ENCODE measurements around the gene PLCB2. TPM values are rescaled to one million over a fixed set of nuclear protein-coding genes. Genes with fewer than 3 reads are reported as not detected.
A peak's percentile ranks its signal among the peaks of the same experiment; 100 is the strongest.

Gene PLCB2
- total RNA-seq, 5 donors from 2014 or later (not counting 1 experiment from before 2014, with no cell fraction given): 242 to 293 (median 245) TPM

DNA sequence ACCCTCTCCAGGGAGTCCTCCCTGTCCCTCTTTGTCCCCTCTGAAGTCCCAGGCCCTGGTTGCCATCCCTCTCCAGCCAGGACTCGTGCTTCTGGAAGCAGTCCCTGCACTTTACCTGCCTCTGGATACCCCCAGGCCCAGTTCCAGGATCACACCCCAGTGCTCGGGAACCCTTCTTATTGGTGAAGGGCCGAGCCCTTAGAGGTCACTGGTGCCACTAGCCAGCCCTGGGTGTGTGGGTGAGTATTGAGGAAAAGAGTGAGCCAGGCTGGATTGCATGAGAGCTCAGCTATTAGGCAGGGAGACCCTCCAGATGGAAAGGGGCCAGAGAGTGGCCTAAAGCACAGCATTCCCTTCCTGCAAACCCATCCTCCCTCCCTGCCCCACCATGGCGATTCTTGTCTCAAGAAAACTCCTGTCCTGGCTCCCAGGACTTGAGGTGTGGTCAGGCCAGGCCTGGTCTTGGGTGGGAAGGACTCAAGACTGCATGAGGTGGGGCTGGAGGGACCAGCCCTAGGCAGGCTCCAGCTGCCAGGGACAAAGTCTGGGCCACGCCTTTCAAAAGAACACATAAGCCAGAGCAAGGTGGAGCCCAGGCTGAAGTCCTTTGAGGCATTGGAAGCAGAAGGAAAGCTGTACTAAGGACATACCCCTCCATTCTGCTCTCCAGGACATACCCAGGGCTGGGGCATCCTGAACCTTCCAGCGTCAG is 38.3 kb upstream of the PLCB2 start:
- 92% methylated on average over 2 of the region's 6 CpGs for WGBS (ENCODE audit: insufficient coverage)
- ChIA-PET CTCF (interaction anchor here in 1 of 2 donors (1.6 kb wide), 1 partner anchor 9 kb away, joined by 5 read pairs; no protein-coding TSS in a partner anchor), POLR2A (no interaction called here)
- Histone ChIP-seq H3K36me3 (ENCODE audit: control insufficient read depth in 2 of 2, extremely low read depth in 1 of 2, insufficient read depth in 1 of 2, low read length in 1 of 2) (no peaks in the 10 kb centered on the region), H3K4me1 (ENCODE audit: control insufficient read depth in 1 of 2, extremely low read depth in 1 of 2, insufficient read depth in 2 of 2, low read length in 2 of 2) (peaks cover 0 to 7% of the 10 kb centered on the region in 2 experiments), H3K9me3 (no peaks in the 10 kb centered on the region), H3K4me3 (ENCODE audit: control insufficient read depth in 1 of 2, extremely low read depth in 1 of 2, low read length in 1 of 2) (no peak overlapping the region), H3K27me3 (replicated peaks in 1 of 2; ENCODE audit: control insufficient read depth in 2 of 2, extremely low read depth in 1 of 2, insufficient read depth in 2 of 2, low read length in 1 of 2) (peaks cover 0 to 18% of the 10 kb centered on the region in 2 experiments), H3K27ac (ENCODE audit: low read length) (no peak overlapping the region)
- Mint-ChIP-seq H3K36me3 (no peaks in the 10 kb centered on the region), H3K4me1 (peaks cover 0 to 6% (median 0%) of the 10 kb centered on the region in 3 donors), H3K9me3 (no peaks in the 10 kb centered on the region), H3K4me3 (no peak overlapping the region), H3K27me3 (no peaks in the 10 kb centered on the region), H3K27ac (no peak overlapping the region)
- no peak for ATAC-seq (replicated peaks in 1 of 4)
- no peak for DNase-seq

DNA sequence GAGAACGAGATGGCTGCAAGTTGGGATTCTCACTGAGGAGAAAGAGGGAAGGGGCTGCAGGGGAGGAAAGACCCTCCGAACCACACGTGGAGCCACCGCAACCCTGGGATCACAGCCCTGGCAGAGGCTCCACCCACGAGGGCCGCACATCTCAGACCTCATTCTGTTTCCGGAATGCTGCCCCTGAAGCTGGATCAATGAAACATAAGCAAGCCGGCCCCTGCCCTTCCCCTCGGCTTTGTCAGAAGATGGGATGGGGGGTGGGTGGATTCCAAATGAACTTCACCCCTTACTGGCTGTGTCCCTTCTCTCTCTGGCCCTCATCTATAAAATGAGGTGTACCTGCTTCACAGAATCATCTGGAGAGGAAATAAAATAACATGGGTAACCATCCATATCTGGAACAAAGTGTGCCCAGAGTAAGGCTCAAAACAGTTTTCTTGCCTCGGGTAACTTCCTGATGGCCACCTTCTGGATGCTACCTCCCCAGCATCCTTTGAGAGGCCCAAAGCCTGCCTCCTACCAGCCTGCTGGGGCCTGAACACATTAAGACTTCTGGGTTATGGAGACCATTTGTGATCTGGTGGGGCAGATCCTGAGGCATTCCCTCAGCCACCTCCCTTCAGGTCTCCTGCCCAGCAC is 37.6 kb upstream of the PLCB2 start:
- H3K27ac ChIP-seq (ENCODE audit: low read length): no peak overlapping the region
- H3K36me3 Mint-ChIP-seq: no peaks in the 10 kb centered on the region
- no peak for ATAC-seq (replicated peaks in 1 of 4)
- H3K27me3 ChIP-seq (replicated peaks in 1 of 2; ENCODE audit: control insufficient read depth in 2 of 2, extremely low read depth in 1 of 2, insufficient read depth in 2 of 2, low read length in 1 of 2): peaks cover 0 to 18% of the 10 kb centered on the region in 2 experiments
- no peaks in the 10 kb centered on the region for H3K36me3 ChIP-seq (ENCODE audit: control insufficient read depth in 2 of 2, extremely low read depth in 1 of 2, insufficient read depth in 1 of 2, low read length in 1 of 2)
- H3K27ac Mint-ChIP-seq: no peak overlapping the region
- no peaks in the 10 kb centered on the region for H3K9me3 Mint-ChIP-seq
- WGBS (ENCODE audit: insufficient coverage): 82% methylated on average over 5 of the region's 10 CpGs
- H3K4me1 Mint-ChIP-seq: peaks cover 0 to 6% (median 0%) of the 10 kb centered on the region in 3 donors
- H3K4me1 ChIP-seq (ENCODE audit: control insufficient read depth in 1 of 2, extremely low read depth in 1 of 2, insufficient read depth in 2 of 2, low read length in 2 of 2): peaks cover 0 to 7% of the 10 kb centered on the region in 2 experiments
- CTCF ChIA-PET: interaction anchor here (0.6 to 2.8 kb wide), 7 partner anchors 10 to 78 kb away, joined by 3 to 14 read pairs (median 4); no protein-coding TSS in a partner anchor
- H3K27me3 Mint-ChIP-seq: no peaks in the 10 kb centered on the region
- H3K4me3 ChIP-seq (ENCODE audit: control insufficient read depth in 1 of 2, extremely low read depth in 1 of 2, low read length in 1 of 2): no peak overlapping the region
- no peak for DNase-seq
- no peaks in the 10 kb centered on the region for H3K9me3 ChIP-seq
- no peak overlapping the region for H3K4me3 Mint-ChIP-seq
- POLR2A ChIA-PET: no interaction called here

DNA sequence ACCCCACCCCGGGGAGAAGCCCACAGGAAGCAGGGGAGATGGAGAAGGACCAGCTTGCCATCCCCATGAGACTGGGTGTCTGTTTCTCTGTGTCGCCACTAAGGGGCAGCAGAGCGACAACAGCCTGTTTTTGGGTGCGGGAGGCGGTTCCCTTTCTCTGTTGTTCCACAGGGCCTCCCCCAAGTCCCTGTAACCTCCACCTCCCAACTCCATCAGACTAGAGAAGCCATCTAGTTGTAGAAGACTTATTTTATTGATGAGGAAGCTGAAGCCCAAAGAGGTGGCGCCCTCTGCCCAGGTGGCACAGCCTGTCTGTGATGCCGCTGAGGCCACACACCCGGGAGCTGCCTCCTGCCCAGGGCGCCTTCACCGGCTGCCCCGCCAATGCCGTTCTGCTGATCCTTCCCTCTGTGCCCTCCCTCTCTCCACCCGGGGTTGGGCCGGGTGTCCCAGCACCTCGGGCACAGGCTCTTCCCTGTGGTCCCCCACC is 36.9 kb upstream of the PLCB2 start:
- H3K4me1 Mint-ChIP-seq: peaks cover 0 to 6% (median 0%) of the 10 kb centered on the region in 3 donors
- no peak overlapping the region for H3K4me3 ChIP-seq (ENCODE audit: control insufficient read depth in 1 of 2, extremely low read depth in 1 of 2, low read length in 1 of 2)
- peaks cover 0 to 18% of the 10 kb centered on the region in 2 experiments for H3K27me3 ChIP-seq (replicated peaks in 1 of 2; ENCODE audit: control insufficient read depth in 2 of 2, extremely low read depth in 1 of 2, insufficient read depth in 2 of 2, low read length in 1 of 2)
- DNase-seq (peak; percentile 40 to 78 (median 61)), ATAC-seq (replicated peaks in 1 of 4) (peak; percentile 80 to 90 (median 85))
- ChIA-PET CTCF (interaction anchor here (0.6 to 2.8 kb wide), 10 partner anchors 10 to 78 kb away, joined by 3 to 14 read pairs (median 4); partner anchors contain the start of genes ANKRD63 (in 1 of the 2), DISP2 (in 1 of the 2) and PLCB2 (in 1 of the 2)), POLR2A (no interaction called here)
- peaks cover 0 to 7% of the 10 kb centered on the region in 2 experiments for H3K4me1 ChIP-seq (ENCODE audit: control insufficient read depth in 1 of 2, extremely low read depth in 1 of 2, insufficient read depth in 2 of 2, low read length in 2 of 2)
- no peaks in the 10 kb centered on the region for H3K36me3 Mint-ChIP-seq
- no peaks in the 10 kb centered on the region for H3K36me3 ChIP-seq (ENCODE audit: control insufficient read depth in 2 of 2, extremely low read depth in 1 of 2, insufficient read depth in 1 of 2, low read length in 1 of 2)
- no peak overlapping the region for H3K4me3 Mint-ChIP-seq
- no peak overlapping the region for H3K27ac Mint-ChIP-seq
- no peak overlapping the region for H3K27ac ChIP-seq (ENCODE audit: low read length)
- 45% methylated on average over 10 of the region's 15 CpGs for WGBS (ENCODE audit: insufficient coverage)
- H3K9me3 Mint-ChIP-seq: no peaks in the 10 kb centered on the region
- H3K9me3 ChIP-seq: no peaks in the 10 kb centered on the region
- no peaks in the 10 kb centered on the region for H3K27me3 Mint-ChIP-seq

DNA sequence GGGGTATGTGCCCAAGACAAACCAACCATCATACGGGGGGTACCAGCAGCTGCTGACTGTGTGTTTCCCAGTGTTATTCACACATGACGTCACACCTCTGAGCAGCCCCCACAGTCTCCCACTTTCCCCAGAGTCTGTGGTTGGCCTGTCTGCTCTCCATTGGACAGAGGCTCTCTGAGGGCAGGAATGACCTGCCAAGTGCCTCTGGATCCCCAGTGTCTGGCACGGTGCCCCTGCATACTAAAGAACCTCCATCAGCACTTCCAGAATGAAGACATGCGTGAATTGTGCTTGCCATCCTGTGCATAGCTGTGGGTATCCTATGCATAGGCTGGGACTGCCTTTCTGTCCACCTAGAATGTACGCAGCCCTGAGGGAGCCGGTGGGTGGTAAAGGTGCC is 36.5 kb upstream of the PLCB2 start:
- Mint-ChIP-seq H3K4me1 (peaks cover 0 to 6% (median 0%) of the 10 kb centered on the region in 3 donors), H3K36me3 (no peaks in the 10 kb centered on the region), H3K4me3 (no peak overlapping the region), H3K27me3 (no peaks in the 10 kb centered on the region), H3K9me3 (no peaks in the 10 kb centered on the region), H3K27ac (no peak overlapping the region)
- 31% methylated on average over 4 of the region's 6 CpGs for WGBS (ENCODE audit: insufficient coverage)
- Histone ChIP-seq H3K27ac (ENCODE audit: low read length) (no peak overlapping the region), H3K4me3 (ENCODE audit: control insufficient read depth in 1 of 2, extremely low read depth in 1 of 2, low read length in 1 of 2) (no peak overlapping the region), H3K9me3 (no peaks in the 10 kb centered on the region), H3K27me3 (replicated peaks in 1 of 2; ENCODE audit: control insufficient read depth in 2 of 2, extremely low read depth in 1 of 2, insufficient read depth in 2 of 2, low read length in 1 of 2) (peaks cover 0 to 18% of the 10 kb centered on the region in 2 experiments), H3K4me1 (ENCODE audit: control insufficient read depth in 1 of 2, extremely low read depth in 1 of 2, insufficient read depth in 2 of 2, low read length in 2 of 2) (peaks cover 0 to 7% of the 10 kb centered on the region in 2 experiments), H3K36me3 (ENCODE audit: control insufficient read depth in 2 of 2, extremely low read depth in 1 of 2, insufficient read depth in 1 of 2, low read length in 1 of 2) (no peaks in the 10 kb centered on the region)
- CTCF ChIA-PET: interaction anchor here (0.6 to 2.8 kb wide), 10 partner anchors 10 to 79 kb away, joined by 3 to 14 read pairs (median 4); partner anchors contain the start of genes ANKRD63 (in 1 of the 2), DISP2 (in 1 of the 2) and PLCB2 (in 1 of the 2)
- POLR2A ChIA-PET: no interaction called here
- DNase-seq (no peak), ATAC-seq (replicated peaks in 1 of 4) (peak in 2 of 4 experiments; percentile 9 to 48)

DNA sequence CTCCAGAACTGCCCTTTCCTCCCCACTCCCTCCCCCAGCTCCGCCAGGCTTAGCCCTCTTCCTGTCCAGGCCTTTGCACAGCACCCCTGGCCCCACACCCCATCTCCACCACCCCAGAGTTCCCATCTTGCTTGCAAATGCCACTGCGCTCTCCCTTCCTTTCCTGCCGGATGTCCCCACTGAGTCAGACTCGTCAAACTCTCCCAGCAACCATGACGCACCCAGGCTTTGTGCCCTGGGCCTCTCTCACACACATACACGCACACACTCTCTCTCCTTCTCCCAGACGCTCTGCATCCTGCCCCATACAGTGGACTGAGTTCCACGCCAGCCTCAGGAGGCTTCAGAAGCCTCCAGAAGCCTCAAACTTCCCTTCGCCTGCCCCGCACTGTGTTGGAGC is 35.8 kb upstream of the PLCB2 start:
- H3K4me1 Mint-ChIP-seq: peaks cover 0 to 7% (median under 1%) of the 10 kb centered on the region in 3 donors
- POLR2A ChIA-PET: no interaction called here
- no peak for ATAC-seq (replicated peaks in 1 of 4)
- Histone ChIP-seq H3K27ac (ENCODE audit: low read length) (no peak overlapping the region), H3K9me3 (no peaks in the 10 kb centered on the region), H3K27me3 (replicated peaks in 1 of 2; ENCODE audit: control insufficient read depth in 2 of 2, extremely low read depth in 1 of 2, insufficient read depth in 2 of 2, low read length in 1 of 2) (peaks cover 0 to 25% of the 10 kb centered on the region in 2 experiments), H3K4me3 (ENCODE audit: control insufficient read depth in 1 of 2, extremely low read depth in 1 of 2, low read length in 1 of 2) (no peak overlapping the region), H3K4me1 (ENCODE audit: control insufficient read depth in 1 of 2, extremely low read depth in 1 of 2, insufficient read depth in 2 of 2, low read length in 2 of 2) (peaks cover 0 to 7% of the 10 kb centered on the region in 2 experiments), H3K36me3 (ENCODE audit: control insufficient read depth in 2 of 2, extremely low read depth in 1 of 2, insufficient read depth in 1 of 2, low read length in 1 of 2) (no peaks in the 10 kb centered on the region)
- H3K27me3 Mint-ChIP-seq: no peaks in the 10 kb centered on the region
- no peak for DNase-seq
- no peak overlapping the region for H3K4me3 Mint-ChIP-seq
- WGBS (ENCODE audit: insufficient coverage): 88% methylated on average over 6 of the region's 10 CpGs
- no peak overlapping the region for H3K27ac Mint-ChIP-seq
- no peaks in the 10 kb centered on the region for H3K9me3 Mint-ChIP-seq
- H3K36me3 Mint-ChIP-seq: no peaks in the 10 kb centered on the region
- CTCF ChIA-PET: interaction anchor here (0.9 to 2.8 kb wide), 3 partner anchors 77 to 79 kb away, joined by 4 to 14 read pairs (median 5); no protein-coding TSS in a partner anchor

Data from T-cell (primary cell).